ENCODE measurements around the gene RAD51B.

The RAD51B gene

GRCh38 chr14:68146818-68147217 lies 327.2 kb downstream of the RAD51B start:
- DNase-seq (no peak), ATAC-seq (replicated peaks) (no peak)
- Mint-ChIP-seq H3K4me1 (ENCODE audit: low read depth in 2 of 2) (peaks cover 0 to 6% of the 10 kb centered on the region in 2 donors), H3K27me3 (no peaks in the 10 kb centered on the region), H3K36me3 (ENCODE audit: insufficient read depth) (no peaks in the 10 kb centered on the region), H3K4me3 (no peak overlapping the region), H3K27ac (no peak overlapping the region), H3K9me3 (peaks cover 0 to 14% of the 10 kb centered on the region in 2 donors)

DNA sequence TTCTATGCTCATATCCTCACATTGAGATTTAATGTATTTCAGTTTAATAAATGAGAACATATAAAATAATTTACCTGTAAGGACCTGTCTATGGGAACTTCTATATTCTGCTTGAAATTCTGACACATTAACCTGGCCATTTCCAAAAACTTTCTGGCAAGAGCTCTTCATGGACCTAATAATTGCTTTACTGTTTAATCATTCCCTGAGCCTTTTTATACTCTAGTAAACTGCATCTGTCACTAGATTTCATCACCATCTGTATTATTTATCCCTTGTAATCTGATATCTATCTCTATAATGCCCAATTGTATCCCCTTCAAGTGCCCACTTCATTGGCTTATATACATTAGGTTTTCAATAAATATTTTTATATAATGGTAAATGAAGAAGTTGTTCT lies 327.7 kb downstream of the RAD51B start:
- Mint-ChIP-seq H3K27ac (no peak overlapping the region), H3K4me3 (no peak overlapping the region), H3K27me3 (no peaks in the 10 kb centered on the region), H3K4me1 (ENCODE audit: low read depth in 2 of 2) (peaks cover 0 to 6% of the 10 kb centered on the region in 2 donors), H3K9me3 (peaks cover 0 to 14% of the 10 kb centered on the region in 2 donors), H3K36me3 (ENCODE audit: insufficient read depth) (no peaks in the 10 kb centered on the region)
- no peak for DNase-seq
- no peak for ATAC-seq (replicated peaks)

DNA sequence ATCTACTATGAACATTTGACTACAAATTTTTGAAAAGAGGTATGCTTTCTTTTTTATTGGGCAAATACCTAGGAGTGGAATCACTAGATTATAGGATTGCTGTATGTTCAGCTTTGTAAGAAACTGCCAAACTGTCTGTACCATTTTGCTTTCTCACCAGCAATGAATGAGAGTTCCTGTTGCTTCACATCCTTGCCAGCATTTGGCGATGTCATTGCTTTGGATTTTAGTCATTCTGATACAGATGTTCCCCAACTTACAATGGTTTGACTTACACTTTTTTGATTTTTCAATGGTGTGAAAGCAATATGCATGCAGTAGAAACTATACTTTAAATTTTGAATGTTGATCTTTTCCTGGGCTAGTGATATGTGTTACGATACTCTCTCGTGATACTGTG lies 328.7 kb downstream of the RAD51B start:
- no peak for DNase-seq
- H3K36me3 Mint-ChIP-seq (ENCODE audit: insufficient read depth) = no peaks in the 10 kb centered on the region

DNA sequence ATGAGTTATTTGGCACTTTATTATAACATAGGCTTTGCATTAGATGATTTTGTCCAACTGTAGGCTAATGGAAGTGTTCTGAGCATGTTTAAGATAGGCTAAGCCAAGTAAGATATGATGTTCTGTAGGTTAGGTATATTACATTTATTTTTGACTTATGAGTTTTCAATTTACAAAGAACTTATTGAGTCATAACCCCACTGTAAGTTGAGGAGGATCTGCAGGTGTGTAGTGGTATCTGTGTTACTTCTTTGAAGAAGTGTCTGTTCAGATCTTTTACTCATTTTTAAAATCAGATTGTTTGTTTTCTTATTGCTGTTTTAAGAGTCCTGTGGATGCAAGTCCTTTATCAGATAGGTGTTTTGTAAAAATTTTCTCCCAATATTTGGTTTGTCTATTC lies 329.2 kb downstream of the RAD51B start:
- Mint-ChIP-seq H3K9me3 (peaks cover 0 to 14% of the 10 kb centered on the region in 2 donors), H3K36me3 (ENCODE audit: insufficient read depth) (no peaks in the 10 kb centered on the region), H3K27me3 (no peaks in the 10 kb centered on the region), H3K4me1 (ENCODE audit: low read depth in 2 of 2) (peaks cover 0 to 4% of the 10 kb centered on the region in 2 donors), H3K27ac (no peak overlapping the region), H3K4me3 (no peak overlapping the region)
- ATAC-seq (replicated peaks) (no peak), DNase-seq (no peak)

More for the DNA sequence above, 328.7 kb downstream of the RAD51B start:
- Mint-ChIP-seq H3K4me1 (ENCODE audit: low read depth in 2 of 2) (peaks cover 0 to 6% of the 10 kb centered on the region in 2 donors), H3K27me3 (no peaks in the 10 kb centered on the region), H3K27ac (no peak overlapping the region), H3K4me3 (no peak overlapping the region), H3K9me3 (peaks cover 0 to 14% of the 10 kb centered on the region in 2 donors)
- no peak for ATAC-seq (replicated peaks)

GRCh38 chr14:68153275-68153674 lies 333.7 kb downstream of the RAD51B start:
- H3K27ac Mint-ChIP-seq = no peak overlapping the region
- H3K27me3 Mint-ChIP-seq = no peaks in the 10 kb centered on the region
- no peaks in the 10 kb centered on the region for H3K36me3 Mint-ChIP-seq (ENCODE audit: insufficient read depth)
- DNase-seq (no peak), ATAC-seq (replicated peaks) (no peak)
- H3K4me3 Mint-ChIP-seq = no peak overlapping the region
- peaks cover 0 to 7% of the 10 kb centered on the region in 2 donors for H3K4me1 Mint-ChIP-seq (ENCODE audit: low read depth in 2 of 2)
- H3K9me3 Mint-ChIP-seq = peaks cover 0 to 16% of the 10 kb centered on the region in 2 donors

- H3K4me3 Mint-ChIP-seq = no peak overlapping the region
- H3K36me3 Mint-ChIP-seq (ENCODE audit: insufficient read depth) = no peaks in the 10 kb centered on the region
- ATAC-seq (replicated peaks) (no peak), DNase-seq (no peak)
- H3K4me1 Mint-ChIP-seq (ENCODE audit: low read depth in 2 of 2) = peaks cover 0 to 7% of the 10 kb centered on the region in 2 donors
- H3K27me3 Mint-ChIP-seq = no peaks in the 10 kb centered on the region
- peaks cover 0 to 16% of the 10 kb centered on the region in 2 donors for H3K9me3 Mint-ChIP-seq
- H3K27ac Mint-ChIP-seq = no peak overlapping the region
Observed at GRCh38 chr14:68154275-68154674, 334.7 kb downstream of the RAD51B start.

- no peak for ATAC-seq (replicated peaks)
- Mint-ChIP-seq H3K36me3 (ENCODE audit: insufficient read depth) (no peaks in the 10 kb centered on the region), H3K27me3 (no peaks in the 10 kb centered on the region), H3K27ac (no peak overlapping the region), H3K4me1 (ENCODE audit: low read depth in 2 of 2) (peaks cover 0 to 7% of the 10 kb centered on the region in 2 donors), H3K9me3 (peaks cover 0 to 9% of the 10 kb centered on the region in 2 donors), H3K4me3 (no peak overlapping the region)
- no peak for DNase-seq
Observed at GRCh38 chr14:68157971-68158371, 338.4 kb downstream of the RAD51B start.

DNA sequence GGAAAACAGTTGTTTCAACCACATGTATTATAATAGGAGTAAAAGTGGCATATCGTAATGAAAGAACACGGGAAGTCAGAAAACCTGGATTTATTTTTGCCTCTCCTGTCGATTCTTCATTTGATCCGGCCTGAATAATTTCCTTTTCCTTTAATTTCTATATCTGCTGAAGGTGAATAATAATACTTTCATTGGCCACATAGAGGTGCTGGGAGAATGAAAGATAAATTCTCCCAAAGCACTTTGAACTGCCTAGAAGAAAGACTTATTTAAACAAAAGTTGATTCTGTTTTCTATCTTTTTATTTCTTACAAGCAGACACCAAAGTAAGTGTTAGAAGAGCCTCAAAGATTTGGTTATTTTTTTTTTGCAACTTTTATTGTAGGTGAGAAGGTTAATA lies 339.1 kb downstream of the RAD51B start:
- no peaks in the 10 kb centered on the region for H3K27me3 Mint-ChIP-seq
- H3K4me3 Mint-ChIP-seq = no peak overlapping the region
- peaks cover 0 to 9% of the 10 kb centered on the region in 2 donors for H3K9me3 Mint-ChIP-seq
- ATAC-seq (replicated peaks) (no peak), DNase-seq (no peak)
- peaks cover 0 to 7% of the 10 kb centered on the region in 2 donors for H3K4me1 Mint-ChIP-seq (ENCODE audit: low read depth in 2 of 2)
- no peak overlapping the region for H3K27ac Mint-ChIP-seq
- H3K36me3 Mint-ChIP-seq (ENCODE audit: insufficient read depth) = no peaks in the 10 kb centered on the region

DNA sequence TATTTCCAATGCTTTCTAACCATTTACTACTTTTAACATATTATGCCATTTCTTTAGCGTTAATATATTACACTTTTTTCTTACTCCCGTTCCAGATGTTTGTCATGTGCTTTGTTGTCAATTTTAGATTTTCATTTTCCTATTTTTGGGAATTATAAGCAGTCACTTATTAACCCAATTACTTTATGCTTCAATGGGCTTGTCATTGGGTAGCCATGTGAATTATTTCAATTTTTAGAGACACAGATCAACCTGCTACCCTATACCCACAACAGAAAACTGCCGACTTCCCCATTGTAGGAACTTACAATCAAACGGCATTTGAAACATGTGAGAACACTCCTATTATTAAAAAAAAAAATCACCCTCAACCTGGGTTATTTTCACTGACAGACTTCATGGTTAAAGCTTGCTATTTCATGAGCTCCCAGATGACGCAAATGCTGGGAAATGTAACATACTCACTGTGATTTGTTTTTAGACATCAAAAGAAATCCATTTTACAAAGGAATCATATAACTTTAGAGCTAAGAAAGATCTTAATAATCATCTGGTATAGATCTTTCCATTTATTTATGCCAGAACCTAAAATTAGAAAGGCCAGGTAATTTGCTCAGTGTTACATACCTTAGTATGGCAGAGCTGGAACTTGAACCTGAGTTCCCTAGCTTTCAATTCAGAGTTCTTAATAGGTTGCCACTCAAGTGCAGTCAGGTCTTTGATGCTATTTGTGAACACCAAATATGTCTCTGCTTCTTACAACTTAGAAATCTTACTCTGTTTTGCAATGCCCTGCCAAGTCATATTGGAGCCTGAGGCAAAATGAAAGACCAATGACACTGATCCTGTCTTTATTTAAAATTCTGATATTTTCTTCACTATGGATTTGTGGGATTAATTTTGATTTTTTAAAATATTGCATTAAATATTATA lies 340.4 kb downstream of the RAD51B start:
- no peak for DNase-seq
- Mint-ChIP-seq H3K27me3 (no peaks in the 10 kb centered on the region), H3K4me1 (ENCODE audit: low read depth in 2 of 2) (no peaks in the 10 kb centered on the region), H3K27ac (no peak overlapping the region), H3K36me3 (ENCODE audit: insufficient read depth) (no peaks in the 10 kb centered on the region), H3K9me3 (no peaks in the 10 kb centered on the region), H3K4me3 (no peak overlapping the region)
- no peak for ATAC-seq (replicated peaks)

- no peaks in the 10 kb centered on the region for H3K27me3 Mint-ChIP-seq
- H3K4me1 Mint-ChIP-seq (ENCODE audit: low read depth in 2 of 2) = no peaks in the 10 kb centered on the region
- no peak for ATAC-seq (replicated peaks)
- H3K9me3 Mint-ChIP-seq = no peaks in the 10 kb centered on the region
- DNase-seq = no peak
- H3K27ac Mint-ChIP-seq = no peak overlapping the region
- no peaks in the 10 kb centered on the region for H3K36me3 Mint-ChIP-seq (ENCODE audit: insufficient read depth)
- no peak overlapping the region for H3K4me3 Mint-ChIP-seq
Observed at GRCh38 chr14:68160779-68161546, 341.4 kb downstream of the RAD51B start.

GRCh38 chr14:68162887-68163286 lies 343.3 kb downstream of the RAD51B start:
- ATAC-seq (replicated peaks) (no peak), DNase-seq (no peak)
- no peaks in the 10 kb centered on the region for H3K36me3 Mint-ChIP-seq (ENCODE audit: insufficient read depth)
- H3K4me3 Mint-ChIP-seq = no peak overlapping the region
- H3K4me1 Mint-ChIP-seq (ENCODE audit: low read depth in 2 of 2) = no peaks in the 10 kb centered on the region
- no peaks in the 10 kb centered on the region for H3K27me3 Mint-ChIP-seq
- H3K9me3 Mint-ChIP-seq = no peaks in the 10 kb centered on the region
- no peak overlapping the region for H3K27ac Mint-ChIP-seq

DNA sequence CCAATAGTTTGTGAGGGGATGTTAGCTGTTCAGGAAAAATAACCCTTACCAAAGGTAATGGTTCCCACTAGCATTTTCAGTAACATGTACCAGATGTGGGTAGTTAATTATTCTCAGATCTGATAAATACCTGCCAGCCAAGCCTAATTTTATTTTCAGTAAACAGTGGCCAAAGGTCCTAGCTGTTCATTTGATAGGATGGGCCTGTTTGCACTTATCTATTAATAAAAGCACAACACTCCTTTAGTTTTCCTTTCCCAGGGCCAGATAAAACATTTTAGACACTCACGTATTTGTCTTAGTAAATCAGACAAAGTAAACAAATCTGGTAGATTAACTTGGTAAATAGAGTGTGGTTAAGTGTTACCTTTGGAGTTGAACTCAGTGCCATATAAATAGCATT lies 345.1 kb downstream of the RAD51B start:
- ATAC-seq (replicated peaks) = no peak
- Mint-ChIP-seq H3K27ac (no peak overlapping the region), H3K36me3 (ENCODE audit: insufficient read depth) (no peaks in the 10 kb centered on the region), H3K4me3 (no peak overlapping the region), H3K27me3 (no peaks in the 10 kb centered on the region), H3K4me1 (ENCODE audit: low read depth in 2 of 2) (no peaks in the 10 kb centered on the region), H3K9me3 (no peaks in the 10 kb centered on the region)
- no peak for DNase-seq

GRCh38 chr14:68165274-68165843 lies 345.8 kb downstream of the RAD51B start:
- H3K4me1 Mint-ChIP-seq (ENCODE audit: low read depth in 2 of 2) = no peaks in the 10 kb centered on the region
- H3K27me3 Mint-ChIP-seq = no peaks in the 10 kb centered on the region
- no peak overlapping the region for H3K4me3 Mint-ChIP-seq
- no peak for ATAC-seq (replicated peaks)
- no peak overlapping the region for H3K27ac Mint-ChIP-seq
- no peaks in the 10 kb centered on the region for H3K9me3 Mint-ChIP-seq
- no peak for DNase-seq
- no peaks in the 10 kb centered on the region for H3K36me3 Mint-ChIP-seq (ENCODE audit: insufficient read depth)

All from effector memory CD8-positive, alpha-beta T cell (primary cell).